Measurements from ENCODE around the gene PTPRT. TPM values are rescaled to one million over a fixed set of nuclear protein-coding genes. Genes with fewer than 3 reads are reported as not detected.

PTPRT gene
- total RNA-seq, 1 experiment from 2014 or later, result 0.20 TPM

GRCh38 chr20:42857446-42857845 is 332.3 kb downstream of the PTPRT start:
- DNase-seq, result no peak
- Mint-ChIP-seq H3K27ac (ENCODE audit: unreplicated experiment) (no peak overlapping the region), H3K36me3 (ENCODE audit: insufficient read depth, unreplicated experiment) (no peaks in the 10 kb centered on the region), H3K9me3 (ENCODE audit: unreplicated experiment) (no peaks in the 10 kb centered on the region), H3K4me3 (ENCODE audit: unreplicated experiment) (no peak overlapping the region), H3K4me1 (ENCODE audit: low read depth, unreplicated experiment) (no peaks in the 10 kb centered on the region), H3K27me3 (ENCODE audit: insufficient read depth, unreplicated experiment) (peaks cover 3% of the 10 kb centered on the region)
- no peak for TF ChIP-seq CTCF (IDR thresholded peaks at IDR 0.05; ENCODE audit: insufficient read depth in 1 of 2, low read depth in 1 of 2, low read length in 1 of 2, severe bottlenecking in 1 of 2, unreplicated experiment in 1 of 2)
- H3K27me3 ChIP-seq (replicated peaks; ENCODE audit: control insufficient read depth, insufficient read depth, low read length), result no peaks in the 10 kb centered on the region
- H3K4me3 ChIP-seq (ENCODE audit: low read depth, low read length), result no peak overlapping the region
- H3K9me3 ChIP-seq, result no peaks in the 10 kb centered on the region; the same call in 1 of the 2 replicates
- no peaks in the 10 kb centered on the region for H3K4me1 ChIP-seq
- CTCF ChIA-PET, result no interaction called here
- intact Hi-C loops (cut with micrococcal nuclease; ENCODE audit: unreplicated experiment), result no loop called here
- POLR2A ChIA-PET, result no interaction called here
- BruUV-seq (replicated peaks), result no TSS peak
- H3K36me3 ChIP-seq (ENCODE audit: control insufficient read depth, insufficient read depth, low read length), result no peaks in the 10 kb centered on the region

- Mint-ChIP-seq H3K27ac (ENCODE audit: unreplicated experiment) (no peak overlapping the region), H3K9me3 (ENCODE audit: unreplicated experiment) (no peaks in the 10 kb centered on the region), H3K4me1 (ENCODE audit: low read depth, unreplicated experiment) (no peaks in the 10 kb centered on the region), H3K27me3 (ENCODE audit: insufficient read depth, unreplicated experiment) (peaks cover 4% of the 10 kb centered on the region), H3K4me3 (ENCODE audit: unreplicated experiment) (no peak overlapping the region), H3K36me3 (ENCODE audit: insufficient read depth, unreplicated experiment) (no peaks in the 10 kb centered on the region)
- intact Hi-C loops (cut with micrococcal nuclease; ENCODE audit: unreplicated experiment), result no loop called here
- Histone ChIP-seq H3K36me3 (ENCODE audit: control insufficient read depth, insufficient read depth, low read length) (no peaks in the 10 kb centered on the region), H3K27me3 (replicated peaks; ENCODE audit: control insufficient read depth, insufficient read depth, low read length) (no peaks in the 10 kb centered on the region), H3K4me1 (no peaks in the 10 kb centered on the region), H3K4me3 (ENCODE audit: low read depth, low read length) (no peak overlapping the region), H3K9me3 (no peaks in the 10 kb centered on the region; the same call in 1 of the 2 replicates)
- no TSS peak for BruUV-seq (replicated peaks)
- CTCF ChIA-PET, result no interaction called here
- no peak for DNase-seq
- POLR2A ChIA-PET, result no interaction called here
- TF ChIP-seq CTCF (IDR thresholded peaks at IDR 0.05; ENCODE audit: insufficient read depth in 1 of 2, low read depth in 1 of 2, low read length in 1 of 2, severe bottlenecking in 1 of 2, unreplicated experiment in 1 of 2), result no peak
These were observed 333.8 kb downstream of the PTPRT start for GRCh38 chr20:42855896-42856295.

GRCh38 chr20:42852691-42853090 is 337.0 kb downstream of the PTPRT start:
- Mint-ChIP-seq H3K27ac (ENCODE audit: unreplicated experiment) (no peak overlapping the region), H3K9me3 (ENCODE audit: unreplicated experiment) (no peaks in the 10 kb centered on the region), H3K27me3 (ENCODE audit: insufficient read depth, unreplicated experiment) (peaks cover 11% of the 10 kb centered on the region), H3K4me3 (ENCODE audit: unreplicated experiment) (no peak overlapping the region), H3K4me1 (ENCODE audit: low read depth, unreplicated experiment) (no peaks in the 10 kb centered on the region), H3K36me3 (ENCODE audit: insufficient read depth, unreplicated experiment) (no peaks in the 10 kb centered on the region)
- ChIA-PET POLR2A (no interaction called here), CTCF (no interaction called here)
- no peaks in the 10 kb centered on the region for H3K36me3 ChIP-seq (ENCODE audit: control insufficient read depth, insufficient read depth, low read length)
- no peaks in the 10 kb centered on the region for H3K4me1 ChIP-seq
- no peak for TF ChIP-seq CTCF (IDR thresholded peaks at IDR 0.05; ENCODE audit: insufficient read depth in 1 of 2, low read depth in 1 of 2, low read length in 1 of 2, severe bottlenecking in 1 of 2, unreplicated experiment in 1 of 2)
- H3K9me3 ChIP-seq, result no peaks in the 10 kb centered on the region
- no TSS peak for BruUV-seq (replicated peaks)
- intact Hi-C loops (cut with micrococcal nuclease; ENCODE audit: unreplicated experiment), result no loop called here
- H3K4me3 ChIP-seq (ENCODE audit: low read depth, low read length), result no peak overlapping the region
- no peak for DNase-seq
- no peaks in the 10 kb centered on the region for H3K27me3 ChIP-seq (replicated peaks; ENCODE audit: control insufficient read depth, insufficient read depth, low read length)
